ENCODE data around the gene BCL10.
A peak's percentile ranks its signal among the peaks of the same experiment; 100 is the strongest.
"Not testable (repeated sequence)": the region's sequence is repeated elsewhere in the genome, so short reads cannot be mapped to it uniquely, and the experiment has no call there.

The BCL10 gene

GRCh38 chr1:85262985-85263384, 13.4 kb downstream of the BCL10 start:
- DNase-seq, result no peak

GRCh38 chr1:85259912-85260274, 16.5 kb downstream of the BCL10 start:
- DNase-seq, result peak; percentile 34

GRCh38 chr1:85259118-85259911, 17.1 kb downstream of the BCL10 start, which contains the start of gene C1orf52:
Gene C1orf52, minus strand, starts transcription at chr1:85259662. Its CDS starts 29 bp downstream, at chr1:85259633.
- peak; percentile 95 for DNase-seq

GRCh38 chr1:85258536-85259117, 17.8 kb downstream of the BCL10 start:
- DNase-seq, result no peak

- not testable (repeated sequence) for DNase-seq
Observed at GRCh38 chr1:85249042-85249441, 27.4 kb downstream of the BCL10 start.

- DNase-seq, result no peak
Observed at GRCh38 chr1:85245891-85246290, 30.5 kb downstream of the BCL10 start.

- no peak for DNase-seq
Observed at GRCh38 chr1:85245456-85245855, 31.0 kb downstream of the BCL10 start.

GRCh38 chr1:85244271-85245061, 32.0 kb downstream of the BCL10 start:
- DNase-seq, result no peak

- no peak for DNase-seq
Observed at GRCh38 chr1:85243372-85243771, 33.1 kb downstream of the BCL10 start.

- no peak for DNase-seq
Observed at GRCh38 chr1:85240643-85241042, 35.8 kb downstream of the BCL10 start.

- DNase-seq, result peak; percentile 6
Observed at GRCh38 chr1:85240174-85240601, 36.2 kb downstream of the BCL10 start.

GRCh38 chr1:85237613-85238012, 38.8 kb downstream of the BCL10 start:
- DNase-seq, result no peak

- DNase-seq, result no peak
Observed at GRCh38 chr1:85230305-85230977, 46.0 kb downstream of the BCL10 start.

- no peak for DNase-seq
Observed at GRCh38 chr1:85229574-85230097, 46.8 kb downstream of the BCL10 start.

GRCh38 chr1:85228972-85229371, 47.5 kb downstream of the BCL10 start:
- DNase-seq, result no peak

GRCh38 chr1:85225624-85226380, 50.6 kb downstream of the BCL10 start:
- peak; percentile 52 for DNase-seq

GRCh38 chr1:85224734-85225623, 51.5 kb downstream of the BCL10 start:
- peak; percentile 93 for DNase-seq

- DNase-seq, result no peak
Observed at GRCh38 chr1:85224295-85224694, 52.1 kb downstream of the BCL10 start.

GRCh38 chr1:85223334-85223733, 53.1 kb downstream of the BCL10 start:
- no peak for DNase-seq

GRCh38 chr1:85220756-85221201, 55.7 kb downstream of the BCL10 start:
- no peak for DNase-seq
